Measurements from ENCODE around the gene OR52A1. TPM values are rescaled to one million over a fixed set of nuclear protein-coding genes. Genes with fewer than 3 reads are reported as not detected.
A peak's percentile ranks its signal among the peaks of the same experiment; 100 is the strongest.

Gene OR52A1
- total RNA-seq, 1 donor = not detected

GRCh38 chr11:5131584-5132335, 22.8 kb downstream of the OR52A1 start:
- TF ChIP-seq, protein P1, sequence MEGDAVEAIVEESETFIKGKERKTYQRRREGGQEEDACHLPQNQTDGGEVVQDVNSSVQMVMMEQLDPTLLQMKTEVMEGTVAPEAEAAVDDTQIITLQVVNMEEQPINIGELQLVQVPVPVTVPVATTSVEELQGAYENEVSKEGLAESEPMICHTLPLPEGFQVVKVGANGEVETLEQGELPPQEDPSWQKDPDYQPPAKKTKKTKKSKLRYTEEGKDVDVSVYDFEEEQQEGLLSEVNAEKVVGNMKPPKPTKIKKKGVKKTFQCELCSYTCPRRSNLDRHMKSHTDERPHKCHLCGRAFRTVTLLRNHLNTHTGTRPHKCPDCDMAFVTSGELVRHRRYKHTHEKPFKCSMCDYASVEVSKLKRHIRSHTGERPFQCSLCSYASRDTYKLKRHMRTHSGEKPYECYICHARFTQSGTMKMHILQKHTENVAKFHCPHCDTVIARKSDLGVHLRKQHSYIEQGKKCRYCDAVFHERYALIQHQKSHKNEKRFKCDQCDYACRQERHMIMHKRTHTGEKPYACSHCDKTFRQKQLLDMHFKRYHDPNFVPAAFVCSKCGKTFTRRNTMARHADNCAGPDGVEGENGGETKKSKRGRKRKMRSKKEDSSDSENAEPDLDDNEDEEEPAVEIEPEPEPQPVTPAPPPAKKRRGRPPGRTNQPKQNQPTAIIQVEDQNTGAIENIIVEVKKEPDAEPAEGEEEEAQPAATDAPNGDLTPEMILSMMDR (IDR thresholded peaks at IDR 0.05; ENCODE audit: insufficient read depth, low read depth, low read length) = no peak
- H3K4me3 ChIP-seq (ENCODE audit: low read depth, low read length) = no peak overlapping the region

GRCh38 chr11:5129457-5129877, 25.1 kb downstream of the OR52A1 start:
- no peak overlapping the region for H3K4me3 ChIP-seq (ENCODE audit: low read depth, low read length)
- TF ChIP-seq, protein P1 (IDR thresholded peaks at IDR 0.05; ENCODE audit: insufficient read depth, low read depth, low read length) = no peak
- peak; percentile 1 for DNase-seq (ENCODE audit: low read depth)

More at GRCh38 chr11:5131584-5132335, 22.8 kb downstream of the OR52A1 start:
- DNase-seq (ENCODE audit: low read depth) = no peak

- TF ChIP-seq, protein P1 (IDR thresholded peaks at IDR 0.05; ENCODE audit: insufficient read depth, low read depth, low read length) = no peak
- no peak for DNase-seq (ENCODE audit: low read depth)
- no peak overlapping the region for H3K4me3 ChIP-seq (ENCODE audit: low read depth, low read length)
These were observed 29.5 kb downstream of the OR52A1 start for GRCh38 chr11:5124891-5125620.

GRCh38 chr11:5123802-5124521, 30.6 kb downstream of the OR52A1 start:
- DNase-seq (ENCODE audit: low read depth) = peak; percentile 70
- TF ChIP-seq, protein P1 (IDR thresholded peaks at IDR 0.05; ENCODE audit: insufficient read depth, low read depth, low read length) = peak; percentile 83
- no peak overlapping the region for H3K4me3 ChIP-seq (ENCODE audit: low read depth, low read length)

DNA sequence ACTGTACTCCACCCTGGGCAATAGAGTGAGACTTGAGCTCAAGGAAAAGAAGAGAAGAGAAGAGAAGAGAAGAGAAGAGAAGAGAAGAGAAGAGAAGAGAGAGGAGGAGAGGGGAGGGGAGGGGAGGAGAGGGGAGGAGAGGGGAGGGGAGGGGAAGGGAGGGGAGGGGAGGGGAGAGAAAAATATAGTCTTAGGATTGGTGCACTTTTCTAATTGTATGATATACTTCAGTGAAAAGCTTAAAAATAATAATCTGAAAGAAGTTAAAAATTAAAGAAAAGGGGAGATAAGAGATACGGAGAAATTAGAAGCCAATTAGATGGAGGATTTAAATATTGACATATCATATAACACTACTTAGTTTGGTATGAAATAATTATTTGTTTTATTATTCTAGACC, 35.7 kb downstream of the OR52A1 start:
- TF ChIP-seq, protein P1 (IDR thresholded peaks at IDR 0.05; ENCODE audit: insufficient read depth, low read depth, low read length) = no peak

GRCh38 chr11:5117588-5117987, 37.0 kb downstream of the OR52A1 start:
- TF ChIP-seq, protein P1 (IDR thresholded peaks at IDR 0.05; ENCODE audit: insufficient read depth, low read depth, low read length) = no peak
- no peak for DNase-seq (ENCODE audit: low read depth)
- H3K4me3 ChIP-seq (ENCODE audit: low read depth, low read length) = no peak overlapping the region

More for the DNA sequence above, 35.7 kb downstream of the OR52A1 start:
- no peak overlapping the region for H3K4me3 ChIP-seq (ENCODE audit: low read depth, low read length)
- DNase-seq (ENCODE audit: low read depth) = no peak
